Eye (tissue), 1 donor: Measurements from ENCODE around the gene PI4KA.

Experiments used
- DNase-seq: peaks from one replicate; pipeline ENCODE4 v3.0.0-alpha.2; 2015

The PI4KA gene

DNA sequence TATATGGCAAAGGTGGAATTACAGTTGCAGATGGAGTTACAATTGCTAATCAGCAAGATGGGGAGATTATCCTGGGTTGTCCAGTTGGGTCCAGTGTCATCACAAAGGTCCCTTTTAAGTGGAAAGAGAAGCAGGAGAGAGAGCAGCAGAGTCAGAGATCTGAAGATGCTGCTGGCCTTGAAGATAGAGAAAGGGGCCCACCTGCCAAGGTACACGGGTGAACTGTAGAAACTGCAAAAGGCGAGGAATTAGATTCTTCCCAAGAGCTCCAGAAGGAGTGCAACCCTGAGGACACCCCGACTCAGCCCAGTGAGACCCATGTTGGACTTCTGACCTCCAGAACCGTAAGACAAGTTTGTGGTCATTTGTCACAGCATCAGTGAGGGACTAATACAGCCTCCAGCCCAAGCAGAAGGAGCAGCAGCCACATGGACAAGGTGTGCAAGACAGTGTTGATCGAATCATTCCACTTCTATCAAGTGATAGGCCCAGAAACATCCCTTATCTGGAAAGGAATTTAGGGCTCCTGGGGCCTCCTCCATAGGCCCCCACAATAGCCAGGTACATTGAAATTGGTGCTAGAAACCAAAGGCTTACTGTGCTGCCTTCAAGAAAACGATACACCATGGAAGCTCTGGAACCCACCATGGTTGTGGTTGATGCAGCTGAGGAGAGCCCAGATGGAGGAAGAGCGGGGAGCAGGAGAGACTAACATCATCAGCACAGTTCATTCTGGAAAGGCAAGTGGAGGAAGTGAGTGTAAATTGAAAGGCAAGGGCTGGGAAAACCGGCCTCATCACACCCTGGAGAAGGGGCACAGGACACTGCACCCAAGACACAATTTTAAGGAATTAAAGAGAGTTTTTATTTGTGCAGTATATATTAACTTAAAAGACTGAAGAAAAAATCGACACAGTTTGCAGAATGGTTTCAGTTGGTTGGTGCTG lies 23.5 kb upstream of the PI4KA start:
- DNase-seq = no peak

DNA sequence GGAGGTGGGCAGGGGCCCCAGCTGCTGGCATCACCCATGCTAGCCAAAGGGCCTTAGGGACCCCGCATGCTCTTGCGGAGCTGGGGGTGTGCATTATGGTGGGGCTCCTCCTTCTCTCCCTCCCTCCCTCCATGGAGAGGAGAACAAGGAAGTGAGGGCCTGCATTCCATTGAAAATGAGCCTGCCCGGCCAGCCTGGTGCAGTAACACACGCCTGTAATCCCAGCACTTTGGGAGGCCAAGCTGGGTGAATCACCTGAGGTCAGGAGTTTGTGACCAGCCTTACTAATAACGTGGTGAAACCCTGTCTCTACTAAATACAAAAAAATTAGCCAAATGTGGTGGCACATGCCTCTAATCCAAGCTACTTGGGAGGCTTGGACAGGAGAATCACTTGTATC lies 22.6 kb upstream of the PI4KA start:
- DNase-seq = no peak

DNA sequence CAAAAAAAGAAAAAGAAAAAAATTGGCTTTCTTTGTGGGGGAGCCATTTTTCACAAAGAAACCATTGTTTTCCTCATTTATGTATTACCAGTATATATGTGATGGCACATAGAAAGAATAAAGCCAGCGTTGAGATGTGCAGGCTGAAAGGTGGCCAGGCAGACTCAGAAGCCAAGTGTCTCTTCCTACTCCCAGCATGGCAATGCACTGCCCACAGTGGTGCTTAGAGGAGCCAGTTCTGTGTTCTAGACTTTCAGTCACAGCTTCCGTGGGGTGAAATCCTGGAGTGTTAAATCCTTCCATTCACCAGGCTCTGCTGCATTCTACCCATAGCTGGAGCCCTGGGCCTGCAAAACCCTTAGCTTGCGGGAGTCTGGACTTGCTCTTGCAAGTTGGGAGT lies 19.1 kb upstream of the PI4KA start:
- DNase-seq = no peak

DNA sequence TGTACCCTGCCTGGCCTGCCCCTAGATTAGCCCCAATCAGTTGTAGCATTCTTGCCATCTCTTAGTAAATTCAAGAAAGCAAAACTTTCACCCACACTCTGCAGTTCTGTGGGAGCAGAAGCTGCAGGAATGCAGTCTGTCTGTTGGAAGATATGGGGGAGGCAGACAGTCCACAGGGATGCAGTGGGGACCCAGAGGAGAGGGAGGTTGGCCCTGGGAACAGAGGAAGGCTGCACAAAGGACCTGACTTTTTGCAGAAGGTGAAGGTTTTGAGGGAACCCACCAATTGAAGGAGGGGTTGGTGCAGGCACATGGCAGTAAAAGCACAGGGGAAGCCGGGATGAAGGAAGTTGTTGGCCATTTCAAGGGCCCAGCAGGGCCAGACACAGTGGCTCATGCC lies 16.7 kb upstream of the PI4KA start:
- no peak for DNase-seq

DNA sequence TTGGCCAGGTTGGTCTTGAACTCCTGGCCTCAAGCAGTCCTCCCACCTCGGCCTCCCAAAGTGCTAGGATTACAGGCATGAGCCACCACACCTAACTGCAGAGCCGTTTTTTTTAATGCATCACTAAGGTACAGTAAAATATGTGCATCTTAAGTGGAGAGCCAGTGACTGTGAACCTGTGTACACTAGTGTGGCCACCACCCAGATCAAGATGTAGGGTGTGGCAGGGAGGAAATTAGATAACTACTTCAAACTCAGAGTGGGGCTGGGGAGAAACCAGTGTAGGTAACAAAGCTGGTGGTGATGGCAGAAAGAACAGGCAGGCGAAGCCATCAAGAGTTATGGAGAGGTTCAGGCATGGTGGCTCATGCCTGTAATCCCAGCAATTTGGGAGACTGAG lies 14.6 kb upstream of the PI4KA start:
- DNase-seq = no peak

DNA sequence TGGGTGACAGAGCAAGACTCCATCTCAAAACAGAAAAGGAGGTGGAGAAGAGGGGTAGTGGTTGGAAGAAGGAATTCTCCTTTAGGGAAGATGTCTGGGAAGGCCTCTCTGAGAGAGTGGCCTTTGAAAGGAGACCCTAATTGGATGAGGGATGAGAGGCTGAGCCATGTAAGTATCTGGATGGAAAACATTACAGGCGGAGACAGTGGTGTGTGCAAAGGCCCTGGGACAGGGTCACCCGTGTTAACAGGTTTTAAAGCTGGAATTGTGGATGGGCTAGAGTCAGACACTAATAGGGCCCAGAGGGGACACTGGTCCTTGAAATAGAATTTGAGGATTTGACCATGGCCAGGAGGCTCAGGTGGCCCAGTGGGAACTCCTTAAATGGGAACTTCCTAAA lies 10.6 kb upstream of the PI4KA start:
- no peak for DNase-seq

DNA sequence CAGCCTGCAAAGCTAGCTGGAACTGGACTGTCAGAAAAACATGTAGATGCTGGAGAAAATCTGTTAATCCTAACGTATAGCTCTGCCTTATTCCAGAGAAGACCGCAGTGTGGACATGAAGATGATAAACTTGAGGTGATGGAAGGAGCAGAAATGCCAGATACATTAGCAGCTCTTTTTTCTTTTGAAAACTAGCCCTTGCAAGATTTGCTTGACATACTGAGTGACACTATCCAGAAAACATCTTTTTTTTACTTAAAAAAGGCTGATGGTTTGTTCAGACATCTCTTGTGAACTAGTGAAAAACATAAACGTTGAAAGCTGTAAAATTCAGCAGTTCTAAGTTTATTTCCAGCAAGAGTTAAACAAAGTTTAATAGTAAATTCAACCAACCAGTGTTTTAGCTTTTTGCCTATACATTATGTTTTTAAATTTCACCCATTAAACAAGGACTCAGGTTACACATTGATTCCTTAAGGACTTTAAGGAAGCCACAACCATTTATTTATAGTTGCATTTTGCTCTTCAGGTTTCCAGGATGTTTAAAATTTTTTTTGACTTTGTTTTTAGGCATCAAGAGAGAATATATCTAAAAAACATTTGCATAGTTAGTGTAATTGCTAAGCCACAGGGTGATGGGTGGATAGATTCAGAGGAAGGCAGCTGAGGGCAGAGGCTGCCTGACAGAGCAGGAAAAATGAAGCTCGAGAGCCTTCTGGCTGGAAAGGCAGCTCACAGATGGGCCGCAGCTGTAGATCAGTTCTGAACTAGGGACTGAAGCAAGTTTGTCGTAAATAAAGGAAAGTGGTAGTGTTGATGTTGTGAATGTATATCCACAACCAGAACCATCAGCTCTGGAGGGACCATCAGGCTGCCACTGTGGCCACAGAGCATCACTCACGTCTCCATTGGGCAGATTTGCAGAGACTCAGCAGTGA lies 9.7 kb upstream of the PI4KA start:
- peak; percentile 54 for DNase-seq

DNA sequence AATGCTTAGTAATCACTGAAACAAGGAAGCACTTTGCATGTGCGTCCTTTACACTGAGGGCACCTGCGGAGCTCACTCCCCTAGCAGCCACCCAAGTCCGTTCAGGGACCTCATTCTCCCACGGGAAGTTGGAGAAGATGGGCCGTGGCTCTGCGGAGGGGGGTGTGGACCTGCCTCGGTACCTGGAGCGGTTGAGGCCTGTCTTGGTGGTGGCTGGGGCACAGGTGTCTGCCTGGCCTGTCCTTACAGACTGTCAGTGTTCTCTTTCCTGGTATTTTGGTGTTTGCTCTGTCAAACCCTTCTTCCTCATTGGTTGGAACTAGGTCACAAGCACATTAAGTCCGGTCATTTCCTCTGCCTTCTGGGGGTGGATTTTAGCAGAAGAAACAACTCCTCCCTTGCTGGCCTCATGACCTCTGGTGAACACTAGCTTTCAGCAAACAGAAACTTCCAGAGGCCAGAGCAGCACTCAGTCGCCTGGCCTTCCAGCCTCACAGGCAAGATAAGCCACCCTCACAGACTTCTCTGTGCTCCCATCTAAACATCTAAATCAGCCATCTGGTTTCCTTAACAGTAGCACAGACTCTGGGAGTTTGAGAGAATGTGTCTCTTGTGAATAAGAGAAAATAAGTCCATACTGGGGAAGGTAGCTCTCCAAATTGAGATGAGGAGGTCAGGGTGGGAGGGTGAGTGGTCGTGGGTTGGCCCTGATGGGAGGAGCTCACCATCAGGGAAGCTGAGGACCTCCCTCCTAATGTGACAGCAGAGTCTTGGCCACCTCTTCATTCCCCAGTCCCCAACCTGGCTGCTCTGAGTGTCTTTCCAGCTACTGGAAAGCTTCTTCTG lies 8.8 kb upstream of the PI4KA start:
- peak; percentile 87 for DNase-seq

DNA sequence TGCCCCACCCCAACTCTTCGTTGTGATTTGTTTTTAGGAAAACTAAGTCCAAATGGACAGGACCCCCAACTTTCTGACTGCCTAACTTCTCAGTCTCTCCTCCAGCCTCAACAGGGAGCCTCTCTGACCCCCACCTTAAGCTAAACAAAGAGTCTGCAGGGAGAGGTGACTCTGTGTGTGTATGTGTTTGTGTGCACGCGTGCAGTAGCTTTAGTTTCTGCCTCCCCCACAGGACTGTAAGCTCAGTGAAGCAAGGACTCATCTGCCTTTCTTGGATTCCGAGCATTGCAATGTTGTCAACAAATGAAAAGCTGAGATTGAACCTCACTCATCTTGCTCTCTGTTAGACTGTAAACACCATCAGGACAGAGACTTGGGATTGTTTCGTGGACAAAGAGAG lies 8.1 kb upstream of the PI4KA start:
- peak; percentile 68 for DNase-seq

DNA sequence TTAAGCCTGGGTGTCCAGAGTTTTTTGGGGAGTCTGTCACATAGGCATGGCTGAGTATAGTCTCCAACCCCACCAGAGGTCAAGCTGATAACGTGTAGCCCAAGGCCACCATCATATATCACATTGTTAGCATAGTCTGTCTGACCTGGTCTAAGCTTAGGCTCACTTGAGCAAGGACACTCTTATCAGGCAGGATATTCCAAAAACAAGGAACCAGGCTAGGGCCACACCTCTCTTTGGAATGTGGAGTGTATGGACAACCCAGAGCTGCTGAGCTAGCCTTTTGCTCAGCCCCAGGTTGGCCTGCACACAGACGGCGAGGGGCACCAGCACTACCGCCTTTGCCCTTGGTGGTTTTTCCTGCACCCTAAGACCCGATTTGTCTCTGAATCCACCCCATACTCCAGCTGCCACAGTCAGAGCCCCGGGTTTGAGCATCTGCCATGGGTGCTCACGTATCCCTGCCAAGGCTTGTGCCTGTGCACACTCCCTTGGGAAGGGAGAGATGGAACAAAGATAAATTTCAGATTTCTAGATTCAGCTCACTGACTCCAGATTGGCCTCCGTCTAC lies 7.3 kb upstream of the PI4KA start:
- no peak for DNase-seq

DNA sequence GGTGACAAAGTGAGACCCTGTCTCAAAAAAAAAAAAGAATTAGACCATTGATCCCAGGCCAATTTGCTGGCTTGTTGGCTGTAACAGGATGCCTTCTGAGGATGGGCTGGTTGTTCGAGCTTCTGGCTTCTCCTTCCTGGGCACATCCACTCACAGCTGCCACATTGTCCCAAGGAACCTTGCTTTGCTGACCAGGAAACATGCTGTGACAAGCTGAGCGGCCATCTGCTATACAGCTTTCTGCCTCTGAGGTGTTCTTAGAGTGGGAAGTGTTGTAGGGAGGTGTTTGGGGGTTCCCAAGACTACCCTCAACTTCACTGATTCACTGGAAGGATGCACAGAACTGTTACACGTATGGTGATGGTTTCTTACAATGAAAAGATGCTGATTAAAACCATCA lies 6.7 kb upstream of the PI4KA start:
- DNase-seq = no peak

DNA sequence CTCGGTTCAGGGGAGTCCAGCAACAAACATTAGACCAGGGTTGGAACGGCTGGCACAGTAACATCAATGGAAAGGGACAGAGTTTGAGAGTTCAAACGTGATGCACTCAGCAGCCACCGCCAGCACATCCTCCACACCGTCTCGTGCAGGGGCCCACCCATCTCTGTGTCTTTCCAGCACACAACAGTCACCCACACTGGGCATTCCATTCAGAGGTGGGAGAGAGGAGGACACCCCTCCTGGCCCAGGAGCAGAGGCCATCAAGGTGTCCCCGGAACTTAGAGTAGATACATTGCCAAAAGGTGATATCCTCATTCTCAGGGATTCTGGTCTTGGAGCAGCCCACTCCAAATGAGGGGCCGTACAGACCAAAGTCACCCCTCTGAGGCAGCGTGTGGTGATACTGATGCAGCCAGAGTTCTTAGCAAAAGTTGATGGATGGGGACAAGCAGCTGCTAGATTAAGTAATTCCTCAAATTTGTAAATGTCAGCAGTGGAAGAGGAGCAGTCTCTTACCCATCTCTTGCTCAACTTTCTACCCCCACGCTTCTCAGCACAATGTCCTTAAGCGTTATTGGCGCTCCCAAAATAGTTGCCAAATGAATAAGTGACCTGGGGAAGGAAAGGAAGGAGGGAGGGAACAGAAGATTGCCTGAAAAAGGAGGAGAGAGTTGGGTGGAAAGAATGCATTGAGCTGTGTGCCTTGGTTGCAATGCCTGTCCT lies 5.7 kb upstream of the PI4KA start:
- DNase-seq = no peak

DNA sequence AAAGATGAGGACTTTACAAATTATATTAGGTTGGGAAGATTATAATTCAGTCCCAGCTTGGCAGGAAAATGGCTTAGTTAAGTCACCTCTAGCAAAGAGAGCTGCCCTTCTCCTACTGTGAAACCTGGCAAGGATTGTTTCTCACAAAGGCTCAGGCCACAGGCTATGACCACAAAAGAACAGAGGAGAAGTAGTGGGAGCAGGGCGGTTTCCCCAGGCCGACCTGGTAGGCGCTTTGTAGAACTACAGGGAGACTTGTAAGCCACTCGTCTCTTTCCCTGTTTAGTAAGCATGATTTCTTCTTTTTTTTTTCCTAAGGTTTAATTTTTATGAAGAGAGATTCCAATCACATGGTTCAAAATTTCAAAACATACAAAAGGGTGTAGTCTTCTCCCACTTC lies 4.8 kb upstream of the PI4KA start:
- DNase-seq = no peak

DNA sequence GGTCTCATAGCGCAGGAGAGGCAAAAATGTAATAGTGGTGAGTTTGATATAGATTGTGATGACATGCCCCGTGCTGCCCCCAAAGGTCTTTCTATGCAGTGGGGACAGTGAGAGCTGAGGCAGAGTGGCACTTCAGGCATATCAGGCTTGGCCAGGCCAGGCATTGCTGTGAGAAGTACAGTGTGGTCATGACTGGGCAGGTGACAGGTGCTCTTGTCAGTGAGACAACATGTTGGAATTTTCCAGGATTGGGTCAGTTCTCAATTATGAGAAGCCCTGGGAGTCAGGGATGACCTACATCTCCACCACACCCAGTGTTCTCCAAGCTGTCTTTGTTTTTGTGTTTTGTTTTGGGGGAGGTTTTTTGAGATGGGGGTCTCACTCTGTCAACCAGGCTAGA lies 3.9 kb upstream of the PI4KA start:
- no peak for DNase-seq

DNA sequence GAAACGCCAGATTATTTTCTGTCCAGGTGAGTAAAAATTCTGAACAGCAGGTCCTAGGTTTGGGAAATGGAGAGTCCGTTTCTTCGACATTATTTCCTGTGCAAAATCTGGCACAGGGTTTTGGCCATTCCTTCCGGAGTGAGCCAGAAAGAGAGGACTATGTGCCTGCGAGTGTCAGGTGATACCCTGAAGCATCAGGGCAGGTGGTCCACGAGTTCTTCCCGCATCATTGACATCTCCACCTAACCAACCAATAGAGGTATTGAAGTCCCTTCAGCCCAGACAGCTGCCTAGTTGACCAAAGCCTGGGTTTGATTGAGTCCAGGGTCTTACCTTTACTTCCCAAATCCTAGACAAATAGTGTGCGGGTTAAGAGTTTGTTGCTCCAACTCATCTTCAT lies 1.0 kb upstream of the PI4KA start:
- DNase-seq = no peak

DNA sequence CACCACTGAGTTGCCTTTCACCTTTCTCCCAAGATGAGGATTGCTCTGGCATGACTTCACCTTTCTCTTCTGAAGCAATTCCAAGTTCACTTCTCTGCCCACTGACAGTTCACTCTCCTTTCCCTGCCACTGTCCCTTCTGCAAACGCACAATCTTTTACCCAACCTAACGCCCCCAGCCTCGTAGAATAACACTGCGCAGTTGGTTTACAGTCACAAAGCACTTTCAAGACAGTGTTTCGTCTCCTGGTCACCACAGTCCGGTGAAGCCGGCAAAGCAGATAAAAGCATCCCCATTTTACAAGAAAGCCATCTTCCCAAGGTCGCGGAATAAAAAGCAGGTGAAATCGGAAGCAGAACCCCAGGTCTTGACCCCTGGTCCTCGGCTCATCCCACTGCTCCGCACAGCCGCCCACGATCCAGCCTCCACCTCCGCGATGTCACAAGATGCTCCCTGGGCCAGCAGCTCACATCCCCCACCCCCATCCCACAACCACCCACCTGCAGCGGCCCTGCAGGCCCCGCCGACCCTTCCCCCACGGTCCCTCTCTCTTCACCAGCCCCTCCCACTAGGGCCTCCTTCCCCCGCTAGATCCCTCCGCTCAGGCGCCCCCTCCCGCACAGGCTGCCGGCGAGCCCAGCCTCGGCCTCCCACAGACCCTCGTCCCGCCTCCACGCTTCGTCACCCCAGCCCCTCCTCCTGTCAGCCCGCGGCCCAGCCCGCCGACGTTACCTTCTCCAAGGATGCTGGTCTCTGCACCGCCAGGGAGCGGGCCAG lies 585 bp downstream of the PI4KA start:
- peak; percentile 96 for DNase-seq

DNA sequence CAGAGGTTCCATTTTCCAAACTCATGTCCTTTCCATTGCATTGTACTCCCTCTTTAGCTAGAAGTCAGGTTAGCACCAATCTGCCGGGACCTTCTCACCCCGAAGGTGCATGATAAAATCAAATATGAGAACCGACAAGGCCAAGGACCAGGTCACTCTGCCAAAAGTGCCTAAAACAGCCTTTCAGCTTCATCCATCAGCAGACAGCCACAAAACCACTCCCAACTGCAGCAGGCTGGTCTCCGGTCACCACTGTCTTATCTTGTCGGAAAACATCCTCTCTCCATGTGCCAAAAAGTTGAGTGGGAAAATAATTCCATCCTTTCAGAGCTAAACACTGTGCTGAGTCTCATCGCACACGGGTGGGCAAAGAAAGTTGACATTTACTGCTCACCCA lies 1.4 kb downstream of the PI4KA start:
- DNase-seq = no peak

DNA sequence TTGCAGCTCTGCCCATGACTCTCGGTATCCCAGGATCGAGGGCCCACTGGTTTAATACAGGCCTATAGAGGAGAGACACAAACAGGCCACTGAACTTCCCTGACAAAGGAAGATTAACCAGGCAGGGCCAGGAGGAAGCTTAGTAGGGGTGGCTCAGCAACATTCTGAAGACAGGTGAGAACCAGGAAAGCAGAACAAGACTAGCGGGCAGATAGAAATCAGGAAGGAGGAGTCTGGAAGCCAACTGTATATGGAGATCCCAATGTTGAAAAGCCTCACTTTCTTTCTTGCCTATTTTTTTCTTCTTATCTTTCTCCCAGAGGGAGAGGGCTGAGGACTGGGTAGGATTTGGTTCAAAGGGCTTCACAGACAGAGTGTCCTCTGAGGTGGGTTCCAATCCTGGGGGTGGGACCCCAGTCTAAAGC lies 5.4 kb downstream of the PI4KA start:
- no peak for DNase-seq

DNA sequence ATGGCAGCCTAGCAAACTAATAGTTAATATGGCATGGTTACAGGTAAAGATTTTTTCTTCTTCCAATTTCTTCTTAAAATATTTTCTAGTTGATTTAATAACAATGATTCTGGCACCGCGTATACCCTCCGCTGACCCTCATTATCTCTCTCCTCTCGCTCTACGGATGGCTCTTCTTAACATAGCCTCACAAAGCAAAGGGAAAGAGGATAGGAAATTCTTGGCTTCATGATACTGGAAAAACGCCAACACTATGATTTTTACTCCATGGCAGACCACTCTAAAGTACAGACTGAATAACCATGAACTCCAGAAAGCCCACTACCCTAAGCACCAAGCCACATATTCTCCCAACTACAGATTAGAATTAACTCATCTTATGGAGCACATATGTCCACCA lies 6.1 kb downstream of the PI4KA start:
- DNase-seq = peak; percentile 12

DNA sequence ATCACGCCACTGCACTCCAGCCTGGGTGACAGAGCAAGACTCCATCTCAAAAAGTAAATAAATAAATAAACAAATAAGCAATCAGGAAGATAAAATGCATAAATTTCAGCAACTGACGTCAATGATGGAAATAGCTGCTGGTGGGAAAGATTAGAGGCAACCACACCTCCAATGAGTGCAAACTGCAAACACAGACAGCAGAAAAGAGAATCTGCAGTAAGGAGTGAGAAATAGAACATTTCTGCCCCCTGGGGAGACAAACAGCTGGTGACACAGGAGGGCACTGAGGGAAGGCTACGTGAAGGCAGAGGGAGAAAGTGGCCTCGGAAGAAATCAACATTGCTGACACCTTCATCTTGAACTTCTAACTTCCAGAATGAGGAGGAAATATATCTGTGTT lies 6.5 kb downstream of the PI4KA start:
- DNase-seq = peak; percentile 14

DNA sequence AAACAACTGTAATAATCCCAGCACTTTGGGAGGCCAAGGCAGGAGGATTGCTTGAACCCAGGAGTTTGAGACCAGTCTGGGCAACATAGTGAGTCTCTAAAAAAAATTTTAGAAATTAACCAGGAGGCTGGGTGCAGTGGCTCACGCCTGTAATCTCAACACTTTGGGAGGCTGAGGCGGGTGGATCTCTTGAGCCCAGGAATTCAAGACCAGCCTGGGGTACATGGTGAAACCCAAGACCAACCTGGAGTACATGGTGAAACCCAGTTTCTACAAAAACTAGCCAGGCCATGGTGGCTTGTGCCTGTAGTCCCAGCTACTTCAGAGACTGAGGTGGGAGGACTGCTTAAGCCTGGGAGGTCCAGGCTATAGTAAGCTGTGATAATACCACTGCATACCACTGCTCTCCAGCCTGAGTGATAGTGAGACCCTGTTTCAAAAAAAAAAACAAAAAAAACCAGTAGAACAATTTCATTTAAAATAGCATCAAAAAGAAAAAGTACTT lies 11.2 kb downstream of the PI4KA start:
- DNase-seq = no peak
